A673 (cell line): ENCODE data around the gene AFAP1. TPM values are rescaled to one million over a fixed set of nuclear protein-coding genes. Genes with fewer than 3 reads are reported as not detected.

Source experiments
- Bru-seq: library from RNA; stranded (reverse); fragments of 400-500 nt; gene quantifications from one replicate; lab custom pipeline; 2021; lab: Mats Ljungman, UMichigan
- BruChase-seq, 2 experiments: library from RNA; stranded (reverse); fragments of 400-500 nt; gene quantifications; one replicate each; lab custom pipeline; 2021; lab: Mats Ljungman, UMichigan
- BruUV-seq: library from RNA; stranded (reverse); fragments of 400-500 nt; replicated peaks from 2 replicates; lab custom pipeline; 2021; lab: Mats Ljungman, UMichigan
- CTCF ChIA-PET: fragments of 300-600 bp; sonication (Branson Sonifier 250); formaldehyde crosslinking; loops from one replicate; lab custom pipeline; 2022; ENCODE audit warnings: antibody characterized with exemption; lab: Charles Lee
- POLR2A ChIA-PET: fragments of 300-600 bp; sonication (Branson Sonifier 250); formaldehyde crosslinking; loops from one replicate; lab custom pipeline; 2022; ENCODE audit warnings: antibody characterized with exemption; ENCODE audit not compliant: low non-redundant PET; lab: Charles Lee
- DNase-seq: peaks from one replicate; pipeline ENCODE4 v3.0.0-alpha.2; 2015; ENCODE audit warnings: low spot score
- H3K27ac ChIP-seq: fragments of 200-600 bp; sonication (generic); 2 replicates; pipeline ENCODE4 v1.5.1; 2016; ENCODE audit warnings: mixed run types, low read depth, mild to moderate bottlenecking, mixed read lengths, antibody characterized with exemption, low read length; ENCODE audit not compliant: poor library complexity, severe bottlenecking
- H3K27me3 ChIP-seq: fragments of 200-600 bp; sonication (generic); replicated peaks from 2 replicates; pipeline ENCODE4 v1.6.1; 2017; ENCODE audit warnings: mixed run types, low read depth, mild to moderate bottlenecking, mixed read lengths, antibody characterized with exemption, low read length; ENCODE audit not compliant: insufficient read depth, poor library complexity
- H3K36me3 ChIP-seq: fragments of 200-600 bp; sonication (generic); 2 replicates; pipeline ENCODE4 v1.6.1; 2016; ENCODE audit warnings: mixed run types, mild to moderate bottlenecking, mixed read lengths, antibody characterized with exemption, low read length; ENCODE audit not compliant: insufficient read depth, poor library complexity, severe bottlenecking
- H3K4me1 ChIP-seq: fragments of 200-600 bp; sonication (generic); 2 replicates; pipeline ENCODE4 v1.6.1; 2017; ENCODE audit warnings: mixed run types, mild to moderate bottlenecking, mixed read lengths, antibody characterized with exemption, low read length; ENCODE audit not compliant: insufficient read depth, poor library complexity, severe bottlenecking
- H3K4me3 ChIP-seq: fragments of 200-600 bp; sonication (generic); 2 replicates; pipeline ENCODE4 v1.5.1; 2016; ENCODE audit warnings: low read depth, mixed run types, mild to moderate bottlenecking, mixed read lengths, low read length; ENCODE audit not compliant: poor library complexity, severe bottlenecking
- H3K9me3 ChIP-seq: fragments of 200-600 bp; sonication (generic); 2 replicates; pipeline ENCODE4 v1.6.1; 2016; ENCODE audit warnings: mixed run types, low read depth, mild to moderate bottlenecking, mixed read lengths, antibody characterized with exemption, low read length; ENCODE audit not compliant: poor library complexity, severe bottlenecking
- EZH2 ChIP-seq: fragments of 200-600 bp; sonication (generic); IDR thresholded peaks from 2 replicates; pipeline ENCODE4 v1.6.1; 2017; ENCODE audit warnings: borderline replicate concordance, low read depth, mild to moderate bottlenecking, mixed read lengths, antibody characterized with exemption, low read length; ENCODE audit not compliant: poor library complexity, severe bottlenecking
- intact Hi-C: fragments of 100-400 bp; cut with micrococcal nuclease; formaldehyde crosslinking; loops from one replicate; pipeline ENCODE4 v1.10.0; 2022; ENCODE audit not compliant: unreplicated experiment
- long read RNA-seq: library from polyadenylated mRNA; stranded (forward); transcript quantifications from one replicate; pipeline ENCODE4 v2.0.0, GENCODE V29; 2022
- total RNA-seq: library from RNA; stranded (reverse); gene quantifications from 2 replicates; pipeline ENCODE4 v1.2.3, GENCODE V29; 2021
- TF ChIP-seq, protein P1 (sequence below): fragments of 300-800, 200-600 bp; sonication (generic); conservative IDR thresholded peaks from 2 replicates; pipeline ENCODE4 v1.5.1; 2017; ENCODE audit warnings: low read depth, mild to moderate bottlenecking, antibody characterized with exemption, low read length, moderate library complexity, mixed read lengths

Gene AFAP1, protein sequence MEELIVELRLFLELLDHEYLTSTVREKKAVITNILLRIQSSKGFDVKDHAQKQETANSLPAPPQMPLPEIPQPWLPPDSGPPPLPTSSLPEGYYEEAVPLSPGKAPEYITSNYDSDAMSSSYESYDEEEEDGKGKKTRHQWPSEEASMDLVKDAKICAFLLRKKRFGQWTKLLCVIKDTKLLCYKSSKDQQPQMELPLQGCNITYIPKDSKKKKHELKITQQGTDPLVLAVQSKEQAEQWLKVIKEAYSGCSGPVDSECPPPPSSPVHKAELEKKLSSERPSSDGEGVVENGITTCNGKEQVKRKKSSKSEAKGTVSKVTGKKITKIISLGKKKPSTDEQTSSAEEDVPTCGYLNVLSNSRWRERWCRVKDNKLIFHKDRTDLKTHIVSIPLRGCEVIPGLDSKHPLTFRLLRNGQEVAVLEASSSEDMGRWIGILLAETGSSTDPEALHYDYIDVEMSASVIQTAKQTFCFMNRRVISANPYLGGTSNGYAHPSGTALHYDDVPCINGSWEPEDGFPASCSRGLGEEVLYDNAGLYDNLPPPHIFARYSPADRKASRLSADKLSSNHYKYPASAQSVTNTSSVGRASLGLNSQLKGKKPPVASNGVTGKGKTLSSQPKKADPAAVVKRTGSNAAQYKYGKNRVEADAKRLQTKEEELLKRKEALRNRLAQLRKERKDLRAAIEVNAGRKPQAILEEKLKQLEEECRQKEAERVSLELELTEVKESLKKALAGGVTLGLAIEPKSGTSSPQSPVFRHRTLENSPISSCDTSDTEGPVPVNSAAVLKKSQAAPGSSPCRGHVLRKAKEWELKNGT
- total RNA-seq (42.6 and 42.9 TPM in 2 replicates), Bru-seq, nascent RNA (percentile 78 among the genes with signal in this experiment), BruChase-seq, experiment 1, labeled RNA remaining after a 2-hour chase (percentile 73 among the genes with signal in this experiment), BruChase-seq, experiment 2, labeled RNA remaining after a 6-hour chase (percentile 80 among the genes with signal in this experiment)
- long read RNA-seq, full-length matches to known transcripts, result 17 of 48 reads
- long read RNA-seq, partial matches to known transcripts, result 11 of 48 reads
- long read RNA-seq, other reads (novel, unspliced or antisense), result 20 of 48 reads

DNA sequence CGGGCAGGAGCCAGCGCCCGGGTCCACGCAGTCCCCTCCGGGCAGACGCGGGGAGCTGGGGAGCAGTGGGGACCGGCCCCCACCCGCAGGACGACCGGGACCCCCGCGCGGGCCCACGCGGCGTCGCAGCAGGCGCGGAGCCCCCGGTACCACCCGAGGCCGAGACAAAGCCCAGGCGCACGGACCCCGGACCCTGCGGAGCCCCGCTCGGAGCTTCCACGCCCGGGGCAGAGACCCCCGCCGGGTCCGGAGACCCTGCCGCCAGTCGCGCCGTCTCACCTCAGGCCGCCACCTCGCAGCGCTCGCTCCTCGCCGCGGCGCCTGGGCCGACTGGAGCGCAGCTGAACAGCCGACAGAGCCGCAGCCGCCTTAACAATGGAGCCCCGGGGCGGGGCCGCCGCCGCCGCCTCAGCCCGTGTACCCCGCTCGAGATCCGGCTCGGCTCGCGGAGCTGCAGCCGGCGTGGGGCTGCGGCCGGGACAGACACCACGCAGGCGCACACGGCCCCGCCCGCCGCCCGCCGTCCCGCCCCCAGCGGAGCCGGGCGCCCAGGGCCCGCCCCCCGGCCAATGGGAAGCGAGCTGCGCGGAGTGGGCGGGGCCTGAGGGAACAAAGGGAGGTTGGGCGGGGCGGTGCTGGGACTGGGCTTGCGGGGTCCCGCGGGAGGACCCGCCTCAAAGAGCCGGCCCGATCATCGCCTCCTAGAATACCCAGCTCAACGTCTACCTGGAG is at the start of gene AFAP1:
TSS of gene AFAP1 (minus strand) at position 485 of the 732 bp plus-strand sequence. CDS start 67,783 bp downstream, outside the sequence.
- Histone ChIP-seq H3K36me3 (no peaks in the 10 kb centered on the region), H3K27ac (peak within 1 kb of the TSS; percentile 90), H3K4me1 (peaks cover 15% of the 10 kb centered on the region), H3K27me3 (no peaks in the 10 kb centered on the region), H3K4me3 (peak within 1 kb of the TSS; percentile 97), H3K9me3 (no peaks in the 10 kb centered on the region)
- intact Hi-C loops, result loop anchor here (2.0 kb wide), 1 partner anchor 21 kb away; no protein-coding TSS in a partner anchor
- CTCF ChIA-PET, result interaction anchor here (1.0 to 1.6 kb wide), 3 partner anchors 95 to 137 kb away, joined by 4 to 6 read pairs (median 5); no protein-coding TSS in a partner anchor
- peak; percentile 95 for DNase-seq
- no TSS peak for BruUV-seq
- no peak for TF ChIP-seq EZH2
- TF ChIP-seq, protein P1, sequence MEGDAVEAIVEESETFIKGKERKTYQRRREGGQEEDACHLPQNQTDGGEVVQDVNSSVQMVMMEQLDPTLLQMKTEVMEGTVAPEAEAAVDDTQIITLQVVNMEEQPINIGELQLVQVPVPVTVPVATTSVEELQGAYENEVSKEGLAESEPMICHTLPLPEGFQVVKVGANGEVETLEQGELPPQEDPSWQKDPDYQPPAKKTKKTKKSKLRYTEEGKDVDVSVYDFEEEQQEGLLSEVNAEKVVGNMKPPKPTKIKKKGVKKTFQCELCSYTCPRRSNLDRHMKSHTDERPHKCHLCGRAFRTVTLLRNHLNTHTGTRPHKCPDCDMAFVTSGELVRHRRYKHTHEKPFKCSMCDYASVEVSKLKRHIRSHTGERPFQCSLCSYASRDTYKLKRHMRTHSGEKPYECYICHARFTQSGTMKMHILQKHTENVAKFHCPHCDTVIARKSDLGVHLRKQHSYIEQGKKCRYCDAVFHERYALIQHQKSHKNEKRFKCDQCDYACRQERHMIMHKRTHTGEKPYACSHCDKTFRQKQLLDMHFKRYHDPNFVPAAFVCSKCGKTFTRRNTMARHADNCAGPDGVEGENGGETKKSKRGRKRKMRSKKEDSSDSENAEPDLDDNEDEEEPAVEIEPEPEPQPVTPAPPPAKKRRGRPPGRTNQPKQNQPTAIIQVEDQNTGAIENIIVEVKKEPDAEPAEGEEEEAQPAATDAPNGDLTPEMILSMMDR, result no peak
- POLR2A ChIA-PET, result interaction anchor here (0.6 kb wide), 1 partner anchor 710 kb away, joined by 4 read pairs; no protein-coding TSS in a partner anchor

DNA sequence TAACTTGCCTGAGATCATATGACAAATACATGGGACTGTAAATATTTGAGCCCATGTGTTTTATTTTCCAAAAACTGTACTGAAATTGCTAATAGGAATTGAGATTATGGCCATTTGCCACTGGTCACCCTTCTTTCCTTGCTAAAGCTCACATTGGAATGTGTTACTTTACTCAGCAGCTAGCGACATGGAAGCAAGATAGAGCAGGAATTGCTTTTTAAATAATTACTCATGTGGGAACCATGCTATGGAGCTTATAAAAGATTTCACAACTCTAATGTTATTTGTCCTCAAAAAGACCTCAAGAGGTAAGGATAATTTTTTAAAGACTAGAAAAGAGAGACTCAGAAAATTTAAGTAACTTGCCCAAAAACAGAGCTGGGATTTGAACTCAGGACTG is 48.8 kb upstream of the AFAP1 start:
- POLR2A ChIA-PET, result no interaction called here

More for the DNA sequence above, 48.8 kb upstream of the AFAP1 start:
- Histone ChIP-seq H3K4me1 (no peaks in the 10 kb centered on the region), H3K4me3 (no peak overlapping the region), H3K27ac (no peak overlapping the region), H3K9me3 (no peaks in the 10 kb centered on the region), H3K36me3 (no peaks in the 10 kb centered on the region), H3K27me3 (no peaks in the 10 kb centered on the region)
- no TSS peak for BruUV-seq
- CTCF ChIA-PET, result interaction anchor here (0.7 to 2.2 kb wide), 5 partner anchors 59 to 227 kb away, joined by 3 to 11 read pairs (median 6); no protein-coding TSS in a partner anchor
- DNase-seq, result no peak
- no peak for TF ChIP-seq EZH2
- TF ChIP-seq, protein P1, result no peak
- intact Hi-C loops, result loop anchor here (5.0 kb wide), 2 partner anchors 146 to 226 kb away; no protein-coding TSS in a partner anchor
